Endothelial cell (in vitro differentiated cells): ENCODE data around the gene RORB. TPM values are rescaled to one million over a fixed set of nuclear protein-coding genes. Genes with fewer than 3 reads are reported as not detected.

Source experiments
- DNase-seq: peaks from one replicate; pipeline ENCODE4 v3.0.0; 2021; ENCODE audit warnings: low spot score
- H3K27ac Mint-ChIP-seq: one replicate; pipeline ENCODE4 v1.8.0; 2021; ENCODE audit warnings: mixed read lengths, inconsistent platforms; ENCODE audit not compliant: unreplicated experiment
- H3K27me3 Mint-ChIP-seq: one replicate; pipeline ENCODE4 v1.8.0; 2021; ENCODE audit warnings: mild to moderate bottlenecking, moderate library complexity, mixed read lengths, inconsistent platforms; ENCODE audit not compliant: unreplicated experiment
- H3K36me3 Mint-ChIP-seq: one replicate; pipeline ENCODE4 v1.8.0; 2021; ENCODE audit warnings: mild to moderate bottlenecking, low read depth, mixed read lengths, inconsistent platforms; ENCODE audit not compliant: unreplicated experiment
- H3K4me1 Mint-ChIP-seq: one replicate; pipeline ENCODE4 v1.8.0; 2021; ENCODE audit warnings: mild to moderate bottlenecking, mixed read lengths, inconsistent platforms; ENCODE audit not compliant: unreplicated experiment
- H3K4me3 Mint-ChIP-seq: one replicate; pipeline ENCODE4 v1.8.0; 2021; ENCODE audit warnings: mild to moderate bottlenecking, mixed read lengths, inconsistent platforms; ENCODE audit not compliant: unreplicated experiment
- H3K9me3 Mint-ChIP-seq: one replicate; pipeline ENCODE4 v1.8.0; 2021; ENCODE audit warnings: mixed read lengths, inconsistent platforms; ENCODE audit not compliant: unreplicated experiment
- total RNA-seq: library from RNA; stranded (reverse); fragmentation: NEBNext Ultra II Directional; extraction: Animal tissue kit (Norgen Biotek cat#: 25700); gene quantifications from one replicate; pipeline ENCODE4 v1.2.1, GENCODE V29; 2021; ENCODE audit not compliant: unreplicated experiment
- TF ChIP-seq, protein P1 (sequence below): fragments of 200-600 bp; sonication (generic); IDR thresholded peaks from one replicate; pipeline ENCODE4 v1.5.0; 2021; ENCODE audit warnings: antibody characterized with exemption; ENCODE audit not compliant: unreplicated experiment

The RORB gene
- total RNA-seq, 1 donor from 2014 or later = 0.51 TPM

DNA sequence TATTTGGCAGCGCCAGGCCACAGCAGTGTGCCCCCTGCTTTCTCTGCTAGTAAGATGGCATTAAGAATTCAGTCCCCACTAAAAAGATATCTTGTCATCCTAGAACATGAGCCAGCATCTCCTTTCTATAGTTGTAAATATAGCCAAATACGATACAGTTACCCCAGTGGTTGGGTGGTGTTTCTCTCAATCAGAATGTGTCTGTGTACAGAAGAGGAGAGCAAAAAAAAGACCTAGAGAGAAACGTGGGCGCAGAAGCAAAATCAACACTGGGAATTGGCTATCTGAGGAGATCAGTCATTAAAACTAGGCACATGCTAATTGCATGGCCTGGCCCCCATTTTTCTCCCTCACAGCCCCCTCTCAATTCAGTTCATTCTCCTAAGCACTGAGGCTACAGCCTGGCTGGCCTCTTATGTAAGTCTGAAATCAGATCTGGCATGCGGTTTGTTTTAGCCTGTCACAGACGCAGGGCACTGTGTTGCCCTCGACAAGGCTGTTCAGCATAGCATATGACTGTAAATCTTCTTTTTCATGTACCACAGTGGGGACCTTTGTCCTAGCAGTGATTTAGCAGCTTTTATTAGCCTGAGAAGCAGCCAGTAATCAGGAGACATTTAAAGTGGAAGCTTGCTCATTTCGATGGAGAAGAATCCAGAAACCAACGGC, 57.8 kb downstream of the RORB start:
- no peak for DNase-seq
- Mint-ChIP-seq H3K36me3 (no peaks in the 10 kb centered on the region), H3K27ac (no peak overlapping the region), H3K4me1 (no peaks in the 10 kb centered on the region), H3K4me3 (no peak overlapping the region), H3K27me3 (no peaks in the 10 kb centered on the region), H3K9me3 (no peaks in the 10 kb centered on the region)
- TF ChIP-seq, protein P1, sequence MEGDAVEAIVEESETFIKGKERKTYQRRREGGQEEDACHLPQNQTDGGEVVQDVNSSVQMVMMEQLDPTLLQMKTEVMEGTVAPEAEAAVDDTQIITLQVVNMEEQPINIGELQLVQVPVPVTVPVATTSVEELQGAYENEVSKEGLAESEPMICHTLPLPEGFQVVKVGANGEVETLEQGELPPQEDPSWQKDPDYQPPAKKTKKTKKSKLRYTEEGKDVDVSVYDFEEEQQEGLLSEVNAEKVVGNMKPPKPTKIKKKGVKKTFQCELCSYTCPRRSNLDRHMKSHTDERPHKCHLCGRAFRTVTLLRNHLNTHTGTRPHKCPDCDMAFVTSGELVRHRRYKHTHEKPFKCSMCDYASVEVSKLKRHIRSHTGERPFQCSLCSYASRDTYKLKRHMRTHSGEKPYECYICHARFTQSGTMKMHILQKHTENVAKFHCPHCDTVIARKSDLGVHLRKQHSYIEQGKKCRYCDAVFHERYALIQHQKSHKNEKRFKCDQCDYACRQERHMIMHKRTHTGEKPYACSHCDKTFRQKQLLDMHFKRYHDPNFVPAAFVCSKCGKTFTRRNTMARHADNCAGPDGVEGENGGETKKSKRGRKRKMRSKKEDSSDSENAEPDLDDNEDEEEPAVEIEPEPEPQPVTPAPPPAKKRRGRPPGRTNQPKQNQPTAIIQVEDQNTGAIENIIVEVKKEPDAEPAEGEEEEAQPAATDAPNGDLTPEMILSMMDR = no peak

- Mint-ChIP-seq H3K27me3 (no peaks in the 10 kb centered on the region), H3K9me3 (no peaks in the 10 kb centered on the region), H3K36me3 (no peaks in the 10 kb centered on the region), H3K27ac (no peak overlapping the region), H3K4me3 (no peak overlapping the region), H3K4me1 (no peaks in the 10 kb centered on the region)
- TF ChIP-seq, protein P1 = no peak
- no peak for DNase-seq
Observed at GRCh38 chr9:74555565-74555964, 58.4 kb downstream of the RORB start.

- no peaks in the 10 kb centered on the region for H3K9me3 Mint-ChIP-seq
- H3K4me1 Mint-ChIP-seq = no peaks in the 10 kb centered on the region
- no peaks in the 10 kb centered on the region for H3K27me3 Mint-ChIP-seq
- H3K4me3 Mint-ChIP-seq = no peak overlapping the region
- DNase-seq = no peak
- no peaks in the 10 kb centered on the region for H3K36me3 Mint-ChIP-seq
- TF ChIP-seq, protein P1 = no peak
- H3K27ac Mint-ChIP-seq = no peak overlapping the region
Observed at GRCh38 chr9:74556685-74557084, 59.5 kb downstream of the RORB start.

GRCh38 chr9:74557571-74557970, 60.4 kb downstream of the RORB start:
- Mint-ChIP-seq H3K4me3 (no peak overlapping the region), H3K27ac (no peak overlapping the region), H3K36me3 (no peaks in the 10 kb centered on the region)

GRCh38 chr9:74562611-74563010, 65.5 kb downstream of the RORB start:
- Mint-ChIP-seq H3K27me3 (no peaks in the 10 kb centered on the region), H3K4me1 (no peaks in the 10 kb centered on the region), H3K27ac (no peak overlapping the region), H3K4me3 (no peak overlapping the region), H3K36me3 (no peaks in the 10 kb centered on the region), H3K9me3 (no peaks in the 10 kb centered on the region)
- TF ChIP-seq, protein P1 = no peak
- no peak for DNase-seq

More at GRCh38 chr9:74557571-74557970, 60.4 kb downstream of the RORB start:
- TF ChIP-seq, protein P1 = no peak
- H3K9me3 Mint-ChIP-seq = no peaks in the 10 kb centered on the region
- DNase-seq = no peak
- no peaks in the 10 kb centered on the region for H3K4me1 Mint-ChIP-seq
- H3K27me3 Mint-ChIP-seq = no peaks in the 10 kb centered on the region
